Measurements from ENCODE around the gene MACROH2A2. TPM values are rescaled to one million over a fixed set of nuclear protein-coding genes. Genes with fewer than 3 reads are reported as not detected.

MACROH2A2 gene
- total and polyA plus RNA-seq, 2 of the 13 experiments (the other 11 are each of a cell fraction or from before 2014, with no cell fraction given), result 9.8 to 43.1 TPM

DNA sequence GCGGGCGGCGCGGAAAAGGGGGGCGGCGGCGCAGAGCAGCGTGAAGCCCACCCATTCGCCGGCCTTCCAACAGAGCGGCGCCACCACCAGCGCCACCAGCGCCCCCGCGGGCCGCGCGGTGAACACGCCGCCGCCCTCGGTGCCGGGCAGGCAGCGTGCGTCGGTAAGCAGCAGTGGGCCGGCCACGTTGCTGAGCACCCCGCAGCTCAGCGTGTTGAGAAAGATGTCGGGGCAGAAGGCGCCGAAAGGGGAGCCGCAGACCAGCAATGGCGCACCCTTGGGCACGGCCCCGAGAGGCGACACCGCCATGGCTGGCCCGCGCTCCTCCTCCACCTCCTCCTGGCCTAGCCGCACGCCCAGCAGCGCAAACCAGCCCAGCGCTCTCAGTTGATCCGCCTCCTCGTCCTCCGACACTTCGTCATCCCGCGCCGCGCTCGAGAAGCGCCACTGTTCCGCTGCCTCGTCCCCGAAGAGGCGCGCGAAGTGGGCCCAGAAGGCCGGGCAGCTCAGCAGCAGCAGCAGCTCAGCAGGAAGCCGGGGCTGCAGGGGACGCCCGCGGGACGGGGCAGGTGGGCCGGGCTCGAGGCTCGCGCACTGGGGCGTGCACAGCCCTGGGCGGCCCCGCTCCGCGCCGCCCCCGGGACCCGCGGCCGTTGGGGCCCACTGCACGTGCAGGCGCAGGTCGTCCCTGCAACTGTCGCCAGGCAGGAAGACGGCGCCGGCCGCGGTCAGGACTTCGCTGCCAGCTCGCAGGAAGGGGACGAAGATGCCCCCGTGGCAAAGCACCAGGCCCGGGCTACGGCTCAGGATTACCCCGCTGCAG is 93.2 kb downstream of the MACROH2A2 start (continued):
- TF ChIP-seq E2F5 (CRISPR knock-in tag; conservative IDR thresholded peaks at IDR 0.05) (no peak), RFXANK (CRISPR knock-in tag; IDR thresholded peaks at IDR 0.05) (no peak), ZNF430 (CRISPR knock-in tag; IDR thresholded peaks at IDR 0.05) (no peak), ZNF235 (CRISPR knock-in tag; IDR thresholded peaks at IDR 0.05; ENCODE audit: borderline replicate concordance) (no peak; the same call in none of the 2 replicates), MIXL1 (CRISPR knock-in tag; IDR thresholded peaks at IDR 0.05) (no peak), ZNF414 (CRISPR knock-in tag; IDR thresholded peaks at IDR 0.05) (no peak; the same call in 1 of the 2 replicates), ZNF446 (CRISPR knock-in tag; IDR thresholded peaks at IDR 0.05) (peak; percentile 66; the same call in 1 of the 2 replicates), ZNF552 (CRISPR knock-in tag; IDR thresholded peaks at IDR 0.05; ENCODE audit: borderline replicate concordance) (peak; percentile 64; the same call in 1 of the 2 replicates), NAIF1 (CRISPR knock-in tag; IDR thresholded peaks at IDR 0.05; ENCODE audit: borderline replicate concordance) (no peak), ZNF749 (CRISPR knock-in tag; IDR thresholded peaks at IDR 0.05; ENCODE audit: borderline replicate concordance) (no peak; the same call in 1 of the 2 replicates), FOXA3 (CRISPR knock-in tag; IDR thresholded peaks at IDR 0.05) (no peak), ISL2 (CRISPR knock-in tag; IDR thresholded peaks at IDR 0.05) (no peak; the same call in none of the 2 replicates), ZBTB38 (CRISPR knock-in tag; IDR thresholded peaks at IDR 0.05) (0 out of 2 replicates have a peak, but pooled peaks have one; percentile 77), ZNF558 (CRISPR knock-in tag; IDR thresholded peaks at IDR 0.05; ENCODE audit: borderline replicate concordance) (0 out of 2 replicates have a peak, but pooled peaks have one; percentile 23), MTF1 (CRISPR knock-in tag; IDR thresholded peaks at IDR 0.05) (no peak)
- TF ChIP-seq, protein P1, sequence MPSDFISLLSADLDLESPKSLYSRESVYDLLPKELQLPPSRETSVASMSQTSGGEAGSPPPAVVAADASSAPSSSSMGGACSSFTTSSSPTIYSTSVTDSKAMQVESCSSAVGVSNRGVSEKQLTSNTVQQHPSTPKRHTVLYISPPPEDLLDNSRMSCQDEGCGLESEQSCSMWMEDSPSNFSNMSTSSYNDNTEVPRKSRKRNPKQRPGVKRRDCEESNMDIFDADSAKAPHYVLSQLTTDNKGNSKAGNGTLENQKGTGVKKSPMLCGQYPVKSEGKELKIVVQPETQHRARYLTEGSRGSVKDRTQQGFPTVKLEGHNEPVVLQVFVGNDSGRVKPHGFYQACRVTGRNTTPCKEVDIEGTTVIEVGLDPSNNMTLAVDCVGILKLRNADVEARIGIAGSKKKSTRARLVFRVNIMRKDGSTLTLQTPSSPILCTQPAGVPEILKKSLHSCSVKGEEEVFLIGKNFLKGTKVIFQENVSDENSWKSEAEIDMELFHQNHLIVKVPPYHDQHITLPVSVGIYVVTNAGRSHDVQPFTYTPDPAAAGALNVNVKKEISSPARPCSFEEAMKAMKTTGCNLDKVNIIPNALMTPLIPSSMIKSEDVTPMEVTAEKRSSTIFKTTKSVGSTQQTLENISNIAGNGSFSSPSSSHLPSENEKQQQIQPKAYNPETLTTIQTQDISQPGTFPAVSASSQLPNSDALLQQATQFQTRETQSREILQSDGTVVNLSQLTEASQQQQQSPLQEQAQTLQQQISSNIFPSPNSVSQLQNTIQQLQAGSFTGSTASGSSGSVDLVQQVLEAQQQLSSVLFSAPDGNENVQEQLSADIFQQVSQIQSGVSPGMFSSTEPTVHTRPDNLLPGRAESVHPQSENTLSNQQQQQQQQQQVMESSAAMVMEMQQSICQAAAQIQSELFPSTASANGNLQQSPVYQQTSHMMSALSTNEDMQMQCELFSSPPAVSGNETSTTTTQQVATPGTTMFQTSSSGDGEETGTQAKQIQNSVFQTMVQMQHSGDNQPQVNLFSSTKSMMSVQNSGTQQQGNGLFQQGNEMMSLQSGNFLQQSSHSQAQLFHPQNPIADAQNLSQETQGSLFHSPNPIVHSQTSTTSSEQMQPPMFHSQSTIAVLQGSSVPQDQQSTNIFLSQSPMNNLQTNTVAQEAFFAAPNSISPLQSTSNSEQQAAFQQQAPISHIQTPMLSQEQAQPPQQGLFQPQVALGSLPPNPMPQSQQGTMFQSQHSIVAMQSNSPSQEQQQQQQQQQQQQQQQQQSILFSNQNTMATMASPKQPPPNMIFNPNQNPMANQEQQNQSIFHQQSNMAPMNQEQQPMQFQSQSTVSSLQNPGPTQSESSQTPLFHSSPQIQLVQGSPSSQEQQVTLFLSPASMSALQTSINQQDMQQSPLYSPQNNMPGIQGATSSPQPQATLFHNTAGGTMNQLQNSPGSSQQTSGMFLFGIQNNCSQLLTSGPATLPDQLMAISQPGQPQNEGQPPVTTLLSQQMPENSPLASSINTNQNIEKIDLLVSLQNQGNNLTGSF (CRISPR knock-in tag; IDR thresholded peaks at IDR 0.05), result 0 out of 2 replicates have a peak, but pooled peaks have one; percentile 18
- TF ChIP-seq, protein P2, sequence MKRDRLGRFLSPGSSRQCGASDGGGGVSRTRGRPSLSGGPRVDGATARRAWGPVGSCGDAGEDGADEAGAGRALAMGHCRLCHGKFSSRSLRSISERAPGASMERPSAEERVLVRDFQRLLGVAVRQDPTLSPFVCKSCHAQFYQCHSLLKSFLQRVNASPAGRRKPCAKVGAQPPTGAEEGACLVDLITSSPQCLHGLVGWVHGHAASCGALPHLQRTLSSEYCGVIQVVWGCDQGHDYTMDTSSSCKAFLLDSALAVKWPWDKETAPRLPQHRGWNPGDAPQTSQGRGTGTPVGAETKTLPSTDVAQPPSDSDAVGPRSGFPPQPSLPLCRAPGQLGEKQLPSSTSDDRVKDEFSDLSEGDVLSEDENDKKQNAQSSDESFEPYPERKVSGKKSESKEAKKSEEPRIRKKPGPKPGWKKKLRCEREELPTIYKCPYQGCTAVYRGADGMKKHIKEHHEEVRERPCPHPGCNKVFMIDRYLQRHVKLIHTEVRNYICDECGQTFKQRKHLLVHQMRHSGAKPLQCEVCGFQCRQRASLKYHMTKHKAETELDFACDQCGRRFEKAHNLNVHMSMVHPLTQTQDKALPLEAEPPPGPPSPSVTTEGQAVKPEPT (CRISPR knock-in tag; IDR thresholded peaks at IDR 0.05; ENCODE audit: low read depth), result no peak
- TF ChIP-seq, protein P3, sequence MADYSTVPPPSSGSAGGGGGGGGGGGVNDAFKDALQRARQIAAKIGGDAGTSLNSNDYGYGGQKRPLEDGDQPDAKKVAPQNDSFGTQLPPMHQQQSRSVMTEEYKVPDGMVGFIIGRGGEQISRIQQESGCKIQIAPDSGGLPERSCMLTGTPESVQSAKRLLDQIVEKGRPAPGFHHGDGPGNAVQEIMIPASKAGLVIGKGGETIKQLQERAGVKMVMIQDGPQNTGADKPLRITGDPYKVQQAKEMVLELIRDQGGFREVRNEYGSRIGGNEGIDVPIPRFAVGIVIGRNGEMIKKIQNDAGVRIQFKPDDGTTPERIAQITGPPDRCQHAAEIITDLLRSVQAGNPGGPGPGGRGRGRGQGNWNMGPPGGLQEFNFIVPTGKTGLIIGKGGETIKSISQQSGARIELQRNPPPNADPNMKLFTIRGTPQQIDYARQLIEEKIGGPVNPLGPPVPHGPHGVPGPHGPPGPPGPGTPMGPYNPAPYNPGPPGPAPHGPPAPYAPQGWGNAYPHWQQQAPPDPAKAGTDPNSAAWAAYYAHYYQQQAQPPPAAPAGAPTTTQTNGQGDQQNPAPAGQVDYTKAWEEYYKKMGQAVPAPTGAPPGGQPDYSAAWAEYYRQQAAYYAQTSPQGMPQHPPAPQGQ (CRISPR knock-in tag; IDR thresholded peaks at IDR 0.05; ENCODE audit: borderline replicate concordance), result no peak
